Measurements from ENCODE around the gene GOLIM4. TPM values are rescaled to one million over a fixed set of nuclear protein-coding genes. Genes with fewer than 3 reads are reported as not detected.

Gene GOLIM4
- total RNA-seq, 1 donor from 2014 or later: 74.8 TPM

GRCh38 chr3:168094877-168095610 lies 680 bp downstream of the GOLIM4 start:
- intact Hi-C loops (cut with micrococcal nuclease): no loop called here
- H3K27ac ChIP-seq (replicated peaks): peak overlapping the region; percentile 98
- no peaks in the 10 kb centered on the region for H3K36me3 ChIP-seq
- H3K4me3 ChIP-seq: peak overlapping the region; percentile 89
- TF ChIP-seq CTCF (IDR thresholded peaks at IDR 0.05; ENCODE audit: borderline replicate concordance): peak; percentile 60
- H3K27me3 ChIP-seq (ENCODE audit: low read depth): no peaks in the 10 kb centered on the region
- peaks cover 66% of the 10 kb centered on the region for H3K4me1 ChIP-seq
- DNase-seq: peak; percentile 64
- no peaks in the 10 kb centered on the region for H3K9me3 ChIP-seq (replicated peaks)

- Histone ChIP-seq H3K9me3 (replicated peaks) (no peaks in the 10 kb centered on the region), H3K36me3 (no peaks in the 10 kb centered on the region), H3K4me1 (peaks cover 71% of the 10 kb centered on the region), H3K4me3 (peak overlapping the region; percentile 89), H3K27ac (replicated peaks) (peak overlapping the region; percentile 98), H3K27me3 (ENCODE audit: low read depth) (no peaks in the 10 kb centered on the region)
- no peak for DNase-seq
- TF ChIP-seq CTCF (IDR thresholded peaks at IDR 0.05; ENCODE audit: borderline replicate concordance): no peak
- intact Hi-C loops (cut with micrococcal nuclease): no loop called here
These were observed 1.2 kb downstream of the GOLIM4 start for GRCh38 chr3:168094580-168094876.

GRCh38 chr3:168093790-168094189 lies 1.9 kb downstream of the GOLIM4 start:
- Histone ChIP-seq H3K36me3 (no peaks in the 10 kb centered on the region), H3K9me3 (replicated peaks) (no peaks in the 10 kb centered on the region), H3K27me3 (ENCODE audit: low read depth) (no peaks in the 10 kb centered on the region), H3K4me3 (peak overlapping the region; percentile 89), H3K27ac (replicated peaks) (peak overlapping the region; percentile 98), H3K4me1 (peaks cover 79% of the 10 kb centered on the region)
- intact Hi-C loops (cut with micrococcal nuclease): no loop called here
- no peak for DNase-seq
- TF ChIP-seq CTCF (IDR thresholded peaks at IDR 0.05; ENCODE audit: borderline replicate concordance): no peak

- peak overlapping the region; percentile 89 for H3K4me3 ChIP-seq
- peak overlapping the region; percentile 98 for H3K27ac ChIP-seq (replicated peaks)
- no peaks in the 10 kb centered on the region for H3K9me3 ChIP-seq (replicated peaks)
- peaks cover 84% of the 10 kb centered on the region for H3K4me1 ChIP-seq
- TF ChIP-seq CTCF (IDR thresholded peaks at IDR 0.05; ENCODE audit: borderline replicate concordance): no peak
- no peaks in the 10 kb centered on the region for H3K27me3 ChIP-seq (ENCODE audit: low read depth)
- DNase-seq: no peak
- no peaks in the 10 kb centered on the region for H3K36me3 ChIP-seq
- intact Hi-C loops (cut with micrococcal nuclease): no loop called here
These were observed 2.5 kb downstream of the GOLIM4 start for GRCh38 chr3:168093229-168093628.

GRCh38 chr3:168091941-168092340 lies 3.8 kb downstream of the GOLIM4 start:
- H3K4me1 ChIP-seq: peaks cover 95% of the 10 kb centered on the region
- no peak for TF ChIP-seq CTCF (IDR thresholded peaks at IDR 0.05; ENCODE audit: borderline replicate concordance)
- H3K27me3 ChIP-seq (ENCODE audit: low read depth): no peaks in the 10 kb centered on the region
- H3K9me3 ChIP-seq (replicated peaks): no peaks in the 10 kb centered on the region
- H3K36me3 ChIP-seq: no peaks in the 10 kb centered on the region
- intact Hi-C loops (cut with micrococcal nuclease): no loop called here
- no peak overlapping the region for H3K27ac ChIP-seq (replicated peaks)
- H3K4me3 ChIP-seq: peak overlapping the region; percentile 89
- DNase-seq: no peak

Measured in left ventricle myocardium inferior (tissue), 1 donor.